Glutamatergic neuron (in vitro differentiated cells): ENCODE results near the gene TCERG1L. TPM values are rescaled to one million over a fixed set of nuclear protein-coding genes. Genes with fewer than 3 reads are reported as not detected.
"Not testable (repeated sequence)": the region's sequence is repeated elsewhere in the genome, so short reads cannot be mapped to it uniquely, and the experiment has no call there.

Source experiments
- DNase-seq: peaks from one replicate; pipeline ENCODE4 v3.0.0; 2022
- H3K27ac Mint-ChIP-seq: one replicate; pipeline ENCODE4 v1.8.0; 2020; ENCODE audit warnings: mild to moderate bottlenecking, mixed read lengths, inconsistent platforms; ENCODE audit not compliant: unreplicated experiment
- H3K27me3 Mint-ChIP-seq: one replicate; pipeline ENCODE4 v1.8.0; 2020; ENCODE audit warnings: mild to moderate bottlenecking, moderate library complexity, mixed read lengths, inconsistent platforms; ENCODE audit not compliant: unreplicated experiment
- H3K36me3 Mint-ChIP-seq: one replicate; pipeline ENCODE4 v1.8.0; 2020; ENCODE audit warnings: mild to moderate bottlenecking, mixed read lengths, inconsistent platforms; ENCODE audit not compliant: unreplicated experiment
- H3K4me1 Mint-ChIP-seq: one replicate; pipeline ENCODE4 v1.8.0; 2020; ENCODE audit warnings: mild to moderate bottlenecking, low read depth, mixed read lengths, inconsistent platforms; ENCODE audit not compliant: unreplicated experiment
- H3K4me3 Mint-ChIP-seq: one replicate; pipeline ENCODE4 v1.8.0; 2020; ENCODE audit warnings: mild to moderate bottlenecking, mixed read lengths, inconsistent platforms; ENCODE audit not compliant: unreplicated experiment
- H3K9me3 Mint-ChIP-seq: one replicate; pipeline ENCODE4 v1.8.0; 2020; ENCODE audit warnings: mild to moderate bottlenecking, moderate library complexity, mixed read lengths, inconsistent platforms; ENCODE audit not compliant: unreplicated experiment
- CTCF ChIP-seq: fragments of 200-600 bp; sonication (generic); IDR thresholded peaks from one replicate; pipeline ENCODE4 v1.5.0; 2021; ENCODE audit not compliant: partially characterized antibody, unreplicated experiment
- total RNA-seq: library from RNA; stranded (reverse); fragmentation: NEBNext Ultra II Directional; extraction: Animal tissue kit (Norgen Biotek cat#: 25700); gene quantifications from one replicate; pipeline ENCODE4 v1.2.1, GENCODE V29; 2021; ENCODE audit not compliant: unreplicated experiment

TCERG1L gene
- total RNA-seq, 1 donor from 2014 or later = 2.2 TPM

GRCh38 chr10:131239450-131239849 is 72.1 kb downstream of the TCERG1L start:
- no peak for DNase-seq
- no peaks in the 10 kb centered on the region for H3K27me3 Mint-ChIP-seq
- no peaks in the 10 kb centered on the region for H3K36me3 Mint-ChIP-seq
- TF ChIP-seq CTCF = no peak
- H3K9me3 Mint-ChIP-seq = peaks cover 2% of the 10 kb centered on the region
- H3K4me1 Mint-ChIP-seq = peaks cover 13% of the 10 kb centered on the region
- H3K27ac Mint-ChIP-seq = no peak overlapping the region
- no peak overlapping the region for H3K4me3 Mint-ChIP-seq

GRCh38 chr10:131238669-131239280 is 72.7 kb downstream of the TCERG1L start:
- peaks cover 14% of the 10 kb centered on the region for H3K4me1 Mint-ChIP-seq
- H3K9me3 Mint-ChIP-seq = no peaks in the 10 kb centered on the region
- no peaks in the 10 kb centered on the region for H3K27me3 Mint-ChIP-seq
- no peaks in the 10 kb centered on the region for H3K36me3 Mint-ChIP-seq
- no peak for DNase-seq
- no peak overlapping the region for H3K27ac Mint-ChIP-seq
- no peak overlapping the region for H3K4me3 Mint-ChIP-seq
- TF ChIP-seq CTCF = no peak

GRCh38 chr10:131237991-131238651 is 73.4 kb downstream of the TCERG1L start:
- peaks cover 14% of the 10 kb centered on the region for H3K4me1 Mint-ChIP-seq
- TF ChIP-seq CTCF = no peak
- no peak for DNase-seq
- H3K4me3 Mint-ChIP-seq = no peak overlapping the region
- no peak overlapping the region for H3K27ac Mint-ChIP-seq
- H3K36me3 Mint-ChIP-seq = no peaks in the 10 kb centered on the region
- no peaks in the 10 kb centered on the region for H3K9me3 Mint-ChIP-seq
- no peaks in the 10 kb centered on the region for H3K27me3 Mint-ChIP-seq

GRCh38 chr10:131234606-131235005 is 76.9 kb downstream of the TCERG1L start:
- DNase-seq, H3K36me3 Mint-ChIP-seq, H3K4me3 Mint-ChIP-seq, H3K27ac Mint-ChIP-seq, H3K27me3 Mint-ChIP-seq, H3K9me3 Mint-ChIP-seq: not testable (repeated sequence)
- H3K4me1 Mint-ChIP-seq = peaks cover 11% of the 10 kb centered on the region

- TF ChIP-seq CTCF = no peak
Measured at GRCh38 chr10:131233611-131234258, 77.8 kb downstream of the TCERG1L start.

More at GRCh38 chr10:131233611-131234258, 77.8 kb downstream of the TCERG1L start:
- Mint-ChIP-seq H3K27ac (no peak overlapping the region), H3K4me1 (peaks cover 5% of the 10 kb centered on the region), H3K36me3 (no peaks in the 10 kb centered on the region), H3K9me3 (no peaks in the 10 kb centered on the region), H3K4me3 (no peak overlapping the region), H3K27me3 (no peaks in the 10 kb centered on the region)
- no peak for DNase-seq
